Measurements from ENCODE around the gene UBR7.
A peak's percentile ranks its signal among the peaks of the same experiment; 100 is the strongest.
"Not testable (repeated sequence)": the region's sequence is repeated elsewhere in the genome, so short reads cannot be mapped to it uniquely, and the experiment has no call there.

The UBR7 gene

DNA sequence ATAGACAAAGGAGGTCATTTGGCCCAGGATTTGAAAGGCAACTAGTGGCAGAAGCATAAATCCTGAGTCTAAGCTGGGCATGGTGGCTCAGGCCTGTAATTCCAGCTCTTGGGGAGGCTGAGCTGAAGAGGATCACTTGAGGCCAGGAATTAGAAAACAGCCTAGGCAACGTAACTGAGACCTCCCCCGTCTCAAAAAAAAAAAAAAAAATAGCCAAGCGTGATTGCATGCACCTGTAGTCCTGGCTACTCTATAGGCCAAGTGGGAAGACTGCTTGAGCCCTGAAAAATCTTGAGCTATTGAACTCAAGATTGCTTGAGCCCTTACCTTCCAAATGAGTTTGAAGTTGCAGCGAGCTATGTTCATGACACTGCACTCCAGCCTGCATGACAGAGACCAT is 8.0 kb upstream of the UBR7 start:
- no peak for DNase-seq

DNA sequence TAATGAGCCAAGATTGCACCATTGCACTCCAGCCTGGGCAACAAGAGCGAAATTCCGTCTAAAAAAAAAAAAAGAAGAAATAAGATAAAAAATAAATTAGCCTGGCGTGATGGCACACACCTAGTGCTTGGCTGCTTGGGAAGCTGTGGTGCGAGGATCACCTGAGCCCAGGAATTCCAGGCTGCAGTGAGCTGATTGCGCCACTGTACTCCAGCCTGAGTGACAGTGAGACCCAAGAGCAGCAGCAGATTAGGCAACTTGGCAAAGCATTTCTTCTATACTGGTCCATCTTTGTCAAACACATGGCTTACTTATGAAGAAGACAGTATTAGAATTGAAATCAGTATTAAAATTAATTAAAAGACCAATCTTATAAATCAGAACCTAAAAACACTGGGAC is 6.5 kb upstream of the UBR7 start:
- DNase-seq: no peak

GRCh38 chr14:93201155-93201704 is 5.8 kb upstream of the UBR7 start:
- no peak for DNase-seq

DNA sequence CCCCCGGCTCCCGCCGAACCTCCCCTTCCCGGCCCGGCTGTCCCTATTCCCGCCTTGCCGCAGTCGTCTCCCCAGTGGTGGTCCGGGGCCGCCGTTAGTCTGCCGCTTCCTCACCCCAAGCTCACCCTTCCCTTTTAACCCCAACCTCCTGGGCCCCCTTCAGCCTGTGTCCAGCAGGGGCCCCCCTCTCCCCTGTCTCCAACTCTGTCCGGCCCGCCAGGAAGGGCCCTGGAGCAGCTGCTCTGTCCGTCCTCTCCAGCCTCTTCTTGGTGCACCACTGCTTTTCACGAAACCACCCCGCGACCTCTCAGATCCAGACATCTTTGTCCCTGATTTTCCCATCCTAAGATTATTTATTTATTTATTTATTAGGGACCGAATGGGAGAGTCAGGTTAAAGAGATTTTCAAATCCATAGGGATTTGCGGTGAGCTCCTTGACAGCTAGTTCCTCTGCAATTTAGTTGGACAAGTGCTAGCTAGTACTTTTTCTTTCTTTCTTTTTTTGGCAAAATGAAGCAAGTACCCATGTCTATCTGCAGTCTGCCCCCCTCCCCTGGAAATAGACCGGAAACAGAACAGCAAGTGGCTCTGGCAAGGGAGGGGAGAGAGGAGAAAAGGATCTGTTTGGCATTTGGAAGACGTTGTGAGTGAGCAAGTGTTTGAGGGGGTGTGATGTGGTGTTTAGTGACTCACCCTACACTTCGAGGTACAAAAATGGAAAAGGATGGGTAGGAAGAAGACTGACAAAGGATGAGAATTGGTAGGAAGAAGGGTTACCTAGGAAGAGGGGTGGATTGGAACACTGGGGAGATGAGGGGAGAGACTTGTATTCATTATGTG is 632 bp downstream of the UBR7 start:
- peak; percentile 83 for DNase-seq

DNA sequence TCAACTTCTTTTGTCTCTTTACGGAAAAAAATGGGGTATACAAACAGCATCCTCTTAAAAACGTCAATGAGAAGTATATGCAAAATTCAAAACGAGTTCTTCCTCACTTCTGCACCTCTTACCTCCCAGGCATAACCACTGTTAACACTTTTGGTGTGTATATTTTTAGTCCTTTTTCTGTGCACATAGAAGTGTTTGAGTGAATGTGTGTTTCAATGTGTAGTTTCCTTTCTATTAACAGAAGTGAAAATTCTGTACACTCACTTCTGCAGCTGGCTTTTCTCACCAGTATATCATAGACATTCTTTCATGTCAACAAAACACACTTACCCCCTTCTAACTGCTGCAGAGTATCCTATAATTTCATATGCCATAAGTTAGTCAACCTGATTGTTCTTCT is 5.4 kb downstream of the UBR7 start:
- no peak for DNase-seq

- no peak for DNase-seq
These were observed 7.5 kb downstream of the UBR7 start for GRCh38 chr14:93214598-93214997.

- DNase-seq: no peak
These were observed 12.2 kb downstream of the UBR7 start for GRCh38 chr14:93219103-93219726.

DNA sequence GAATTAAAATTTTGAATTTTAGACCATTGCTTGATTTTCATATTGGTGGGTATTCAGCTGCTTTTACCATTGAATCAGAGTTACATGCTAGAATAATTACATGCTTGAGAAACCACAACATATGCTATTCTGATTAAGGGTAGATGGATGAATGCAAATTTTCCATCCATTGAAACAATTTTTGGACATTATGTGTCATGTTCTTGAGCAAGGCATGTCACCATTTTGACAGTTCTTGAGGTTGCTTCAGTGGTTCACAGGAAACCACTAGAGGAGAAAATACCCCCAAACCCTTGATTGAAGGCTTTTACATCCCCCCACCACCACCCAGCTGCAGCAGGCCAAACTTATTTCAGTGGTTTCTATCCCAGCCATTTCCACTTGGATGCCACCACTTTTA is 13.5 kb downstream of the UBR7 start:
- DNase-seq: no peak

GRCh38 chr14:93223565-93223964 is 16.5 kb downstream of the UBR7 start:
- DNase-seq: no peak

GRCh38 chr14:93228550-93228949 is 21.5 kb downstream of the UBR7 start:
- no peak for DNase-seq

- DNase-seq: no peak
These were observed 23.5 kb downstream of the UBR7 start for GRCh38 chr14:93230539-93230938.

DNA sequence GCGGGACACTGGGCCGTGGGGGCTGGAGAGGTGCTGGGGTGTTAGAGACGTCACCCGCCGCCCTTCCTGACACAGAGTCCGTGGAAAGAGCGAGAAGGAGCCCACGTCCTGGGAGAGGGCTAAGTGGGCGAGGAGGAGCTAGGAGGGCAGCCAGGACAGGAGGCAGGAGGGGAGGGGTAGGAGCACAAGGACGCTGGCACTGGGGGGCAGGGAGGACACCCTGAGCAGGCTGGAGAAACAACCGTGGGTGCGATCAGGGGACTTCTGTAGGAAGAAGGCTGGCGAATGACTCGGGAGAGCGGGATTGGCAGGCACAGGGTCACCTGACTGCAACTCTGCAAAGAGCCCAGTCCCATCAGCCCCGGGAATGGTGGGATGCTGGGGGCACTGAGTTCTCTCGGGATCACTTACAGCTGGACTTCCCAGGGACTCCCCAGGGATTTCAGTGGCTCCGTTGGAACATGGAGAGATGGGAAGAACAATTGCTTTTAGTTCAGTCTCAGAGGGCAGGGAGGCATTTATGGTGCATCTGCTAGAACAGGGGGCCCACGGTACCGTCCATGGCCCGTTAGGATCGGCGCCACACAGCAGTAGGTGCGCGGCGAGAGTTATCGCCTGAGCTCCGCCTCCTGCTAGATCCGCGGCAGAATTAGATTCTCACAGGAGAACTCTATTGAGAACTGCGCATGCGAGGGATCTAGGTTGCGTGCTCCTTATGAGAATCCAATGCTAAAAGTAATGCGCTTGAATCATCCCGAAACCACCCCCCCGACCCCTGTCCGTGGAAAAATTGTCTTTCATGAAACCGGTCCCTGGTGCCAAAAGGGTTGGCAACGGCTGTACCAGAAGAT is 24.3 kb downstream of the UBR7 start:
- no peak for DNase-seq

DNA sequence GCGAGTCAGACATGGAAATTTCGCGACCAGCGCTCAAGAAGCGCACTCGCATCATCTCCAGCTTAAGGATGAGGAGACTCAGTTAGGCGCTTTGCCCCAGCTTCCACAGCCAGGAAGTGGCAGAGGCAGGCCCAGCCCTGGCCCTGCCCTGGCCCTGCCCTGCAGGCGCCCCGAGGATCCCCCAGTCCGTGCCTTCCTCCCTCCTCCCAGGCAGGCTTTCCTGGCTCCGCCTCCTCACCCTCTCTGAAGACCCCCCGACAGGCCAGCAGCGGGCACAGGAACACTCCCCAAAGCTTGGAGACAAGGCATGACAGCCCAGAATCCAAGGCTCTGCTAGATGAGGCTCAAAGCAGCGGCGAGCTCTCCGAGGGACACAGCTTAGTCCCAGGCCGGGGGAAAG is 25.1 kb downstream of the UBR7 start:
- no peak for DNase-seq

DNA sequence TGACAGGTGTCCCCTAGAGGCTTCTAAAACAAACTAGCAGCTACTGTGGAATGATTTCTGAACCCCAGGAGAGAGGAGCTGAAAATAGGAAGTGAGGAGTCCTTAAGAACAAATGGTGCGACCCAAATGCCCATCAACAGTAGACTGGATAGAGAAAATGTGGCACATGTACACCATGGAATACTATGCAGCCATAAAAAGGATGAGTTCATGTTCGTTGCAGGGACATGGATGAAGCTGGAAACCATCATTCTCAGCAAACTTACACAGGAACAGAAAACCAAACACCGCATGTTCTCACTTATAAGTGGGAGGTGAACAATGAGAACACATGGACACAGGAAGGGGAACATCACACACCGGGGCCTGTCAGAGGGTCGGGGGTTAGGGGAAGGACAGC is 26.0 kb downstream of the UBR7 start:
- not testable (repeated sequence) for DNase-seq

DNA sequence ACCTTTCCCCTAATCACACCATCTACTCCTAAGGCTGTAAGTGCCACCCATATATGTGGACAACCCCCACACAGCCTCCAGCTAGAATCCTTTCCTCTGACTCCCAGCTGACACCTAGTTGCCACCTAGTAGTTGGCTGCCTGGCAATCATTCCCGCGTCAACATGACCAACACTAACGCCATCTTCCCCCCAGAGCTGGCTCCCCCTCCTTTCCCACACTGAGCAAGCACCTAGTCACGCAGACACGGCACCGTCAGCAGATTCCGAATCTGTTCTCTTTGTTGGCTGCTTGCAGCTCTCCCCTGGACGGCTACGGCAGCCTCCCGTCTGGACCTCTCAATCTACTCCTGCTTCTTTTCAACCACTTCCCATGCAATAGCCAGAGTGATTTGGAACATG is 27.7 kb downstream of the UBR7 start:
- no peak for DNase-seq

DNA sequence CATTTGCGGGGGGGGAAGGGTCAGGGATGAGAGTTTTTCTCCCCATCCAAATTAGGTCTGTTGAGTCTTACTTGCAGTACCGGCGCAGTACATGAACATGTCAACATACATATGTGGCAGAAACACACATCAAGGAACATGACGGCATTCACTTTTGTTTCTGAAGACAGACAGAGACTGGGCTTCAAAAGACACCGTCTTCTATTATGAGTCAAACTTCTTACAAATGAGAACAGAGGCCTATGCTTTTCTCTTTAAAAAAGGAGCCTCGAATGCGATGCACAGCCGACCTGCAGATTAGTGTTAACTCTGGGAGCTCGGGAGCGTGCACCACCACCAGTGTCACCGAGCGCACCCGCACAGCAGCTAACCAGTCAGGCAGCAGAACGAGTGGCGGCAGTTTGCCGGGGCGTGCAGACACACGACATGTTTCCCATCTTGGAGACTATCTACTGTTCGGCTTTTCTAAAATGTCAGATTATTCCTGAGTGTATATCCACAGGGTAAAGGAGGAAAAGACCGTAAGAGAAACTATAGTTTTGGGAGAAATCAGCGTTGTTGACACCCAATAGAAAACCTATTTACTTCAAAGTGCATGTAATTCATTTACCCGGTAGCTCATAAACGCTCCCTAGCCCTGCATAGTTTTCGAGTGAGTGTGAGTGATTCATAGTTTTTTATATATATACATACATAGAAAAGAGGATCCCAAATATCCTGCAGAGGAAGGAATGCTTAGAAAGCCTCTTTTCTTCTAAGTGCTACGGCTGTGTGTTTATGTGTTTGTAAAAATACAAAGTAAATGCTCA is 33.0 kb downstream of the UBR7 start:
- DNase-seq: no peak

DNA sequence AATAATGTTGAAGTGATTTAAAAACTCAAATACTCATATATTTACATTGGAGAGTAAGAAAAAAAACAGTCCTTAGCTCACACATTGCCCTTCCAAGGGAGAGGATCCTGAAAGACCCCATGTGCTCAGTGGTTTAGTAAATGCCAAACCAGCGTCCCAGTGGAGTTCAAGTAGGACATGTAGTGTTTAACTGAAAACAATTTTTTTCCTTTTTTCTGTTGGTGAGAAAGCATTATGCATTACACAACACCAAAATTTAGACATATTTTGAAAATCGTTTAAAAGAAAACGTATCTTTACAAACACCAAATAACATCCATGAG is 33.6 kb downstream of the UBR7 start:
- DNase-seq: no peak

- no peak for DNase-seq
These were observed 38.8 kb downstream of the UBR7 start for GRCh38 chr14:93245764-93246420.

- DNase-seq: no peak
These were observed 39.5 kb downstream of the UBR7 start for GRCh38 chr14:93246534-93246933.

DNA sequence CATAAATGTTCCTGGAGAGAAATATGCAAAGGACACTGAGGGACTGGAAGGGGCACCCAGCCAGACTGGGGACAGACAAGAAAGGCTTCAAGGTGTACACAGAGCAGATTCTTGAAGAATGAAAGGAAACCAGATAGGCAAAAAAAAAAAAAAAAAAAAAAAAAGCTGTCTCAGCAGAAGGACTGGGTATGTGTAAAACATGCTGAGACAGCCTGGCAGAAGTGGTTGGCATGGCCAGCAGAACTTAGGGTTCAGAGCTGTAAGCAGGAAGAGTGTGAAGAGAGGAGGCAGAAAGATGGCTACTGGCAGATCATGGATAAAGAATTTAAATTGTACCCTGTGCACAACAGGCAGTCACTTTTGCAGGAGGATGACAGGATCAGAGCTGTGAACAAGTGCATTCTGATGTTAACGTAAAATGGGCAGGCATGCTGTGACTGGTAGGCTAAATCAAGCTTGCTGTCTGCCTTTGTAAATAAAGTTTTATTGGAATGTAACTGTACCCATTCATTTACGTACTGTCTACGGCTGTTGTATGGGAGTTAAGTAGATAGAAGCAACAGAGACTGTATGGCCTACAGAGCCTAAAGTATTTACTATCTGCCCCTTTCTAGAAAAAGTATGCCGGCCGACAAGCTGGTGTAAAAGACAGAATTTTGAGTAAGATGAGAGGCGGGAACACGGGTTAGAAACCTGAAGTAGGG is 42.2 kb downstream of the UBR7 start:
- DNase-seq: no peak

DNA sequence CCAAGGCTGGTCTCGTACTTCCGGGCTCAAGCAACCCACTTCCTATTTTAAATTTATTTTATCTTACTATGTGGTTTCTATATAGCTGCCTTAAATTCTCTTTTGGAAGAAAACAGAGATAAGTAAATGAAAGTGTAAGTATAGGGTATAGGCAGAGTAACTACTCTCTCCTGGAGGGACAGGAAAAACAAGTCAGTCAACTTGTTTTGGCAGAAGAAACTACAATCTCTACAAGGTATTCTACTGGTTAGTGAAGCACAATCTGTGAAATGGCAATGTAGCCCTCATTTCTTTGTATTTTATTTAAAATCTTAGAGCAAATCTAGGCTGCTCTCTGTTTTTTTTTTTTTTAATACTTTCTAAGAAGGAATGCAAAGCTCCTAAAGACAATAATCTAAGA is 55.4 kb downstream of the UBR7 start:
- no peak for DNase-seq

DNA sequence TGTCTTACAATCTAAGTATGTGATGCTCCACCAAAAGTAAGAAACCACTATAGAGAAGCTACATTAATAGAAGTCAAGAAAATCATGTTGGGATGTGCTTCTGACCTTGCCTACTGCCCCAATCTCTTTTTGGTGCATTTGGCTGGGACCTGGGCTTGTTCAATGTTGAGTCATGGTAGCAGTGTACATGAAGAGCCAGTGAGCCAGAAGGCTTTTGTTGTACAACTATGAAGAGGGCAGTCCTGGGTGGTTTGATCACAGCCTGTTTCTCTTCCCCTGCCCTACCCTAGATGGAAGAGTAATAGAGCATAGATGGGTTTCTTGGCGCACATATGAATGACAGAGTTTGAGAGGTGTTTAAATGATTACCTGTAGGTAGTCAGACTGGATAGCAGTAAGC is 56.4 kb downstream of the UBR7 start:
- no peak for DNase-seq

Measured in right hindlimb (tissue), 1 donor.